GM23338 (cell line): Measurements from ENCODE around the gene RBM24. TPM values are rescaled to one million over a fixed set of nuclear protein-coding genes. Genes with fewer than 3 reads are reported as not detected.

Source experiments
- ATAC-seq: fragments of 200-7000 bp; cut with Tn5 transposase; 3 replicates; pipeline ENCODE4 v1.9.1; 2020
- DNase-seq: peaks from one replicate; pipeline ENCODE4 v3.0.0-alpha.2; 2015; ENCODE audit warnings: low spot score
- H2AFZ ChIP-seq: fragments of 200-600 bp; sonication (generic); 2 replicates; pipeline ENCODE4 v1.8.0; 2016; ENCODE audit warnings: antibody characterized with exemption, mild to moderate bottlenecking, moderate library complexity
- H3F3A ChIP-seq: fragments of 200-600 bp; sonication (generic); replicated peaks from 2 replicates; pipeline ENCODE4 v1.8.0; 2017; ENCODE audit warnings: antibody characterized with exemption, mixed run types, low read depth
- H3K27ac ChIP-seq: fragments of 200-600 bp; sonication (generic); 2 replicates; pipeline ENCODE4 v1.6.1; 2016; ENCODE audit warnings: low read depth
- H3K27me3 ChIP-seq: fragments of 200-600 bp; sonication (generic); 2 replicates; pipeline ENCODE4 v1.8.0; 2016; ENCODE audit warnings: mild to moderate bottlenecking, mixed run types, moderate library complexity; ENCODE audit not compliant: insufficient read depth
- H3K36me3 ChIP-seq: fragments of 200-600 bp; sonication (generic); 2 replicates; pipeline ENCODE4 v1.8.0; 2016; ENCODE audit warnings: mild to moderate bottlenecking; ENCODE audit not compliant: insufficient read depth
- H3K4me1 ChIP-seq: fragments of 200-600 bp; sonication (generic); 2 replicates; pipeline ENCODE4 v1.8.0; 2016; ENCODE audit warnings: mild to moderate bottlenecking, moderate library complexity; ENCODE audit not compliant: insufficient read depth
- H3K4me2 ChIP-seq: fragments of 200-600 bp; sonication (generic); 2 replicates; pipeline ENCODE4 v1.7.1; 2017; ENCODE audit warnings: mixed run types
- H3K4me3 ChIP-seq: fragments of 200-600 bp; sonication (generic); 2 replicates; pipeline ENCODE4 v1.6.1; 2016; ENCODE audit warnings: mixed run types
- H3K79me2 ChIP-seq: fragments of 200-600 bp; sonication (generic); replicated peaks from 2 replicates; pipeline ENCODE4 v1.8.0; 2017; ENCODE audit warnings: mild to moderate bottlenecking; ENCODE audit not compliant: insufficient read depth
- H3K9me2 ChIP-seq: fragments of 200-600 bp; sonication (generic); 2 replicates; pipeline ENCODE4 v1.8.0; 2017; ENCODE audit not compliant: insufficient read depth
- H4K20me1 ChIP-seq: fragments of 200-600 bp; sonication (generic); replicated peaks from 2 replicates; pipeline ENCODE4 v1.8.0; 2017; ENCODE audit warnings: mild to moderate bottlenecking; ENCODE audit not compliant: insufficient read depth
- H3K27ac Mint-ChIP-seq: 2 replicates; pipeline ENCODE4 v1.8.0; 2020; ENCODE audit warnings: inconsistent platforms, mild to moderate bottlenecking, moderate library complexity, mixed read lengths
- H3K27me3 Mint-ChIP-seq: 3 replicates; pipeline ENCODE4 v1.8.0; 2022; ENCODE audit warnings: low read depth, mild to moderate bottlenecking, moderate library complexity, mixed read lengths, inconsistent platforms; ENCODE audit not compliant: insufficient read depth, poor library complexity
- H3K36me3 Mint-ChIP-seq: 3 replicates; pipeline ENCODE4 v1.8.0; 2021; ENCODE audit warnings: low read depth, mild to moderate bottlenecking, inconsistent platforms, moderate library complexity, mixed read lengths
- H3K4me1 Mint-ChIP-seq: 3 replicates; pipeline ENCODE4 v1.8.0; 2020; ENCODE audit warnings: mild to moderate bottlenecking, inconsistent platforms, mixed read lengths
- H3K4me3 Mint-ChIP-seq: 3 replicates; pipeline ENCODE4 v1.8.0; 2021; ENCODE audit warnings: moderate library complexity, mild to moderate bottlenecking, inconsistent platforms, mixed read lengths
- H3K9me3 Mint-ChIP-seq: 3 replicates; pipeline ENCODE4 v1.8.0; 2020; ENCODE audit warnings: moderate library complexity, mild to moderate bottlenecking, inconsistent platforms, mixed read lengths
- CREB1 ChIP-seq: fragments of 250-450 bp; sonication (Bioruptor Pico); IDR thresholded peaks from 2 replicates; pipeline ENCODE4 v1.5.0; 2020; ENCODE audit warnings: low read depth, mild to moderate bottlenecking, moderate library complexity
- CTCF ChIP-seq, 2 experiments: fragments of 200-600 bp in 1 of 2; sonication (generic) in 1 of 2; conservative IDR thresholded peaks; 2 replicates each; pipeline versions ENCODE4 v1.5.1 to v1.6.1; 2016 to 2017; ENCODE audit warnings: antibody characterized with exemption in 2 of 2, low read depth in 2 of 2, mild to moderate bottlenecking in 2 of 2, moderate library complexity in 1 of 2
- JUNB ChIP-seq: IDR thresholded peaks from one replicate; pipeline ENCODE4 v1.6.1; 2016; ENCODE audit warnings: antibody characterized with exemption; ENCODE audit not compliant: unreplicated experiment
- ZNF462 ChIP-seq: fragments of 250-450 bp; sonication (Bioruptor Pico); IDR thresholded peaks from 2 replicates; pipeline ENCODE4 v1.5.0; 2020; ENCODE audit warnings: mild to moderate bottlenecking, moderate library complexity
- polyA plus RNA-seq: library from polyadenylated mRNA; unstranded; fragments of >200 nt; fragmentation: Nextera tagmentation; extraction: Ambion mirVana; gene quantifications from 2 replicates; pipeline ENCODE4 v1.2.1, GENCODE V29; 2016
- total RNA-seq: library from RNA; depleted of rRNA; stranded (reverse); fragments of >200 nt; shearing (Covaris generic); gene quantifications from 2 replicates; pipeline ENCODE4 v1.2.3, GENCODE V29; 2014

RBM24 gene
- total and polyA plus RNA-seq, 2 experiments from 2014 or later, result 0.27 to 1.3 TPM

GRCh38 chr6:17240803-17241500 is 40.2 kb upstream of the RBM24 start:
- H3K36me3 Mint-ChIP-seq, result no peaks in the 10 kb centered on the region
- Histone ChIP-seq H3K4me2 (no peak overlapping the region), H3K9me2 (no peaks in the 10 kb centered on the region), H3F3A (no peaks in the 10 kb centered on the region), H3K27me3 (no peaks in the 10 kb centered on the region), H3K79me2 (no peaks in the 10 kb centered on the region), H4K20me1 (no peaks in the 10 kb centered on the region), H3K4me1 (peaks cover 10% of the 10 kb centered on the region), H3K4me3 (no peak overlapping the region), H3K27ac (no peak overlapping the region), H3K36me3 (no peaks in the 10 kb centered on the region), H2AFZ (no peak overlapping the region)
- H3K4me1 Mint-ChIP-seq, result peaks cover 9% of the 10 kb centered on the region; the same call in 2 of the 3 replicates
- no peaks in the 10 kb centered on the region; the same call in 2 of the 3 replicates for H3K9me3 Mint-ChIP-seq
- H3K4me3 Mint-ChIP-seq, result no peak overlapping the region
- 0 out of 3 replicates have a peak, but pooled peaks have one; percentile 35 for ATAC-seq
- H3K27ac Mint-ChIP-seq, result no peak overlapping the region
- H3K27me3 Mint-ChIP-seq, result peaks cover 1% of the 10 kb centered on the region
- TF ChIP-seq CTCF (conservative IDR thresholded peaks at IDR 0.05; ENCODE audit: low read depth in 2 of 2), result no peak
- TF ChIP-seq CREB1 (CRISPR knock-in tag), result no peak
- no peak for TF ChIP-seq JUNB
- DNase-seq, result no peak

DNA sequence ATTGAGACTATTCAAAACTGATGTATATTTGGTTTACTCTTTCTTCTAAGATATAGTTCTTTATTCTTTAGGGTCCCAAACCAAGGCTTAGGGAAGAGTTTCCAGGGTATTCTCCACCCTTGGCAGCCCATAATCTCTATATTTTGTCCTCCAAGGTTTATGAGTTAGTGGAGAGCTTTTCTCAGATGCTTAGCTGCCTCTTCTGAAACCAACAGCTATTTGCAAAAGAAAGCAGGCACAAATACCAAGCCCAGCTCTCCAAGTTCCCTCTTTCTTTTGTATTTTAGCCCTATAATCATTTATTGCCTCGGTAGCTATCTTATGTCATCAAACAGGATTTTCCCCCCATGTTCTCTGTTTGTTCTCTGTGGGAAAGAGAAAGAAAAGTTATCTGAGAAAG is 39.1 kb upstream of the RBM24 start:
- H3F3A ChIP-seq, result no peaks in the 10 kb centered on the region
- H3K9me3 Mint-ChIP-seq, result no peaks in the 10 kb centered on the region; the same call in 2 of the 3 replicates
- peak overlapping the region; percentile 44; the same call in 1 of the 2 replicates for H3K4me2 ChIP-seq
- no peaks in the 10 kb centered on the region for H3K27me3 ChIP-seq
- H3K27me3 Mint-ChIP-seq, result no peaks in the 10 kb centered on the region
- H3K27ac ChIP-seq, result no peak overlapping the region
- H3K4me3 ChIP-seq, result no peak overlapping the region
- H3K4me3 Mint-ChIP-seq, result no peak overlapping the region
- TF ChIP-seq ZNF462 (CRISPR knock-in tag) (peak; percentile 81), JUNB (no peak)
- H3K36me3 ChIP-seq, result no peaks in the 10 kb centered on the region
- no peaks in the 10 kb centered on the region for H3K79me2 ChIP-seq
- peaks cover 9% of the 10 kb centered on the region; the same call in 2 of the 3 replicates for H3K4me1 Mint-ChIP-seq
- H3K4me1 ChIP-seq, result peaks cover 10% of the 10 kb centered on the region
- H4K20me1 ChIP-seq, result no peaks in the 10 kb centered on the region
- ATAC-seq, result no peak; the same call in 2 of the 3 replicates
- no peaks in the 10 kb centered on the region for H3K9me2 ChIP-seq
- H3K36me3 Mint-ChIP-seq, result no peaks in the 10 kb centered on the region
- peak overlapping the region; percentile 35; the same call in 1 of the 2 replicates for H2AFZ ChIP-seq
- no peak for DNase-seq
- H3K27ac Mint-ChIP-seq, result no peak overlapping the region
